Measurements from ENCODE around the gene COL12A1.

DNA sequence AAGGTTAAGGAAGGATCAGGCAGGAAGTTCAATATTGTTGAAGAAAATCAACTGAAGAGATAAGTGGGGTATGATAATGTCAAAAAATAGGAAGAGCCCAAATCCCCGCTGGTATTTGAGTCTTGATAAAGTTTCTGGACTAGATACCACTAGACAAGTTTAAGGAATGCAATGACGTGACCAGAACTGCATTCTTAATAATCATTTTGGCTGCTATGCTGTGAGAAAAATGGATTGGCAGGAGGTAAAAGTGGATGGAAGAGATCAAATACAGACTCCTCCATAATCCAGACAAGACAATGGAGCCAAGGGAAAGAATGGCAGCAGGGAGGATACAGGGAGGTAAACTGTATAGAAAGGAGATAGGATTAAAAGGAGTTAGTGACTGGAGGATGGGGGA, 128.2 kb downstream of the COL12A1 start:
- TF ChIP-seq POLR2A (IDR thresholded peaks at IDR 0.05), result no peak
- TF ChIP-seq CTCF (IDR thresholded peaks at IDR 0.05), result no peak
- no peak for TF ChIP-seq EP300 (IDR thresholded peaks at IDR 0.05)

Measured in tibial nerve (tissue), 4 donors.